GM23248 (cell line): ENCODE measurements around the gene TTC9C.

ENCODE experiments used
- EZH2 ChIP-seq: fragments of 200-600 bp; sonication (generic); IDR thresholded peaks from 2 replicates; pipeline ENCODE4 v1.6.1; 2018; ENCODE audit warnings: antibody characterized with exemption, mild to moderate bottlenecking; ENCODE audit not compliant: insufficient read depth, poor library complexity, severe bottlenecking
- EZH2phosphoT487 ChIP-seq: fragments of 200-600 bp; sonication (generic); IDR thresholded peaks from 2 replicates; pipeline ENCODE4 v1.6.1; 2018; ENCODE audit warnings: antibody characterized with exemption, moderate library complexity, mild to moderate bottlenecking, low read depth; ENCODE audit not compliant: insufficient read depth

GRCh38 chr11:62727872-62728170 lies 465 bp upstream of the TTC9C start:
- TF ChIP-seq EZH2phosphoT487 (no peak), EZH2 (no peak)
